H9 (cell line): ENCODE measurements around the gene RNLS. TPM values are rescaled to one million over a fixed set of nuclear protein-coding genes. Genes with fewer than 3 reads are reported as not detected.

Experiments used
- DNase-seq: peaks from one replicate; pipeline ENCODE4 v3.0.0-alpha.2; 2017
- H2AFZ ChIP-seq: one replicate; pipeline ENCODE4 v1.6.1; 2013; ENCODE audit warnings: mild to moderate bottlenecking, low read length, control low read depth, moderate library complexity
- H2AK5ac ChIP-seq: 2 replicates; pipeline ENCODE4 v1.6.1; 2013; ENCODE audit warnings: low read length, control low read depth, mixed read lengths; ENCODE audit not compliant: insufficient read length
- H2BK120ac ChIP-seq: one replicate; pipeline ENCODE4 v1.6.1; 2013; ENCODE audit warnings: low read depth, mild to moderate bottlenecking, low read length, control low read depth, inconsistent platforms; ENCODE audit not compliant: poor library complexity, severe bottlenecking
- H2BK12ac ChIP-seq: 2 replicates; pipeline ENCODE4 v1.6.1; 2013; ENCODE audit warnings: low read length, control low read depth, mixed read lengths, low read depth; ENCODE audit not compliant: insufficient read length
- H2BK15ac ChIP-seq: 2 replicates; pipeline ENCODE4 v1.6.1; 2013; ENCODE audit warnings: low read depth, low read length, control low read depth
- H2BK20ac ChIP-seq: one replicate; pipeline ENCODE4 v1.6.1; 2013; ENCODE audit warnings: low read depth, mild to moderate bottlenecking, low read length, control low read depth, inconsistent platforms; ENCODE audit not compliant: poor library complexity, severe bottlenecking
- H2BK5ac ChIP-seq: 2 replicates; pipeline ENCODE4 v1.6.1; 2013; ENCODE audit warnings: low read length, control low read depth, mixed read lengths; ENCODE audit not compliant: insufficient read length
- H3K14ac ChIP-seq: 2 replicates; pipeline ENCODE4 v1.6.1; 2013; ENCODE audit warnings: low read length, control low read depth; ENCODE audit not compliant: insufficient read depth
- H3K18ac ChIP-seq: 2 replicates; pipeline ENCODE4 v1.6.1; 2013; ENCODE audit warnings: low read depth, mild to moderate bottlenecking, mixed read lengths, low read length, control low read depth; ENCODE audit not compliant: insufficient read length
- H3K23ac ChIP-seq: 2 replicates; pipeline ENCODE4 v1.6.1; 2013; ENCODE audit warnings: low read length, control low read depth, mixed read lengths, low read depth; ENCODE audit not compliant: insufficient read length
- H3K23me2 ChIP-seq: 2 replicates; pipeline ENCODE4 v1.6.1; 2013; ENCODE audit warnings: low read depth, mild to moderate bottlenecking, mixed read lengths, low read length, control low read depth; ENCODE audit not compliant: insufficient read length, poor library complexity, severe bottlenecking
- H3K27ac ChIP-seq: 2 replicates; pipeline ENCODE4 v1.5.1; 2013; ENCODE audit warnings: low read length, control low read depth, mixed read lengths, low read depth; ENCODE audit not compliant: insufficient read length
- H3K27me3 ChIP-seq: 2 replicates; pipeline ENCODE4 v1.6.1; 2013; ENCODE audit warnings: low read length, control low read depth, inconsistent platforms; ENCODE audit not compliant: insufficient read depth
- H3K4ac ChIP-seq: 2 replicates; pipeline ENCODE4 v1.6.1; 2013; ENCODE audit warnings: low read depth, mild to moderate bottlenecking, control low read depth, inconsistent platforms, low read length, moderate library complexity
- H3K4me1 ChIP-seq: 2 replicates; pipeline ENCODE4 v1.6.1; 2013; ENCODE audit warnings: low read length, control low read depth, inconsistent platforms; ENCODE audit not compliant: insufficient read depth
- H3K4me2 ChIP-seq: 2 replicates; pipeline ENCODE4 v1.6.1; 2013; ENCODE audit warnings: low read length, control low read depth, mixed read lengths; ENCODE audit not compliant: insufficient read length, insufficient read depth
- H3K56ac ChIP-seq: 2 replicates; pipeline ENCODE4 v1.6.1; 2013; ENCODE audit warnings: low read depth, mild to moderate bottlenecking, mixed read lengths, low read length, control low read depth; ENCODE audit not compliant: insufficient read length
- H3K79me1 ChIP-seq: 2 replicates; pipeline ENCODE4 v1.6.1; 2013; ENCODE audit warnings: low read depth, mild to moderate bottlenecking, moderate library complexity, low read length, control low read depth, inconsistent platforms; ENCODE audit not compliant: insufficient read depth, poor library complexity, severe bottlenecking
- H3K79me2 ChIP-seq: 2 replicates; pipeline ENCODE4 v1.6.1; 2013; ENCODE audit warnings: low read length, control low read depth, inconsistent platforms; ENCODE audit not compliant: insufficient read depth
- H3K9ac ChIP-seq: 2 replicates; pipeline ENCODE4 v1.6.1; 2013; ENCODE audit warnings: low read length, control low read depth, mixed read lengths; ENCODE audit not compliant: insufficient read length; ENCODE audit errors: extremely low read depth
- H3K9me3 ChIP-seq: one replicate; pipeline ENCODE4 v1.6.1; 2013; ENCODE audit warnings: low read depth, low read length, inconsistent platforms; ENCODE audit not compliant: control insufficient read depth
- H3T11ph ChIP-seq: one replicate; pipeline ENCODE4 v1.6.1; 2013; ENCODE audit warnings: mild to moderate bottlenecking, low read length, control low read depth, inconsistent platforms
- H4K20me1 ChIP-seq: one replicate; pipeline ENCODE4 v1.6.1; 2013; ENCODE audit not compliant: control insufficient read depth, insufficient read length, insufficient read depth
- H4K5ac ChIP-seq: 2 replicates; pipeline ENCODE4 v1.6.1; 2013; ENCODE audit warnings: low read depth, mild to moderate bottlenecking, mixed read lengths, low read length, control low read depth; ENCODE audit not compliant: insufficient read length
- H4K8ac ChIP-seq: replicated peaks from 2 replicates; pipeline ENCODE4 v1.6.1; 2013; ENCODE audit warnings: low read length, control low read depth, mixed read lengths, low read depth; ENCODE audit not compliant: insufficient read length
- H4K91ac ChIP-seq: 2 replicates; pipeline ENCODE4 v1.6.1; 2013; ENCODE audit warnings: low read depth, mild to moderate bottlenecking, moderate library complexity, mixed read lengths, low read length, control low read depth; ENCODE audit not compliant: insufficient read length
- H3K27ac Mint-ChIP-seq, 3 experiments: 2 replicates in 2 of 3; 3 replicates in 1 of 3; pipeline ENCODE4 v1.8.0; 2020 to 2021; ENCODE audit warnings: mixed read lengths in 3 of 3, mild to moderate bottlenecking in 1 of 3, moderate library complexity in 1 of 3
- H3K27me3 Mint-ChIP-seq: 2 replicates; pipeline ENCODE4 v1.8.0; 2021; ENCODE audit warnings: low read depth, mild to moderate bottlenecking, moderate library complexity, mixed read lengths
- H3K36me3 Mint-ChIP-seq, 3 experiments: 2 replicates in 2 of 3; 3 replicates in 1 of 3; pipeline ENCODE4 v1.8.0; 2020 to 2021; ENCODE audit warnings: low read depth in 3 of 3, mixed read lengths in 3 of 3; ENCODE audit not compliant: insufficient read depth in 1 of 3
- H3K4me1 Mint-ChIP-seq, 2 experiments: 2 replicates each; pipeline ENCODE4 v1.8.0; 2020; ENCODE audit warnings: mixed read lengths in 2 of 2
- H3K4me3 Mint-ChIP-seq, 2 experiments: 2 replicates in 1 of 2; 3 replicates in 1 of 2; pipeline ENCODE4 v1.8.0; 2020 to 2021; ENCODE audit warnings: mild to moderate bottlenecking in 2 of 2, mixed read lengths in 2 of 2, moderate library complexity in 1 of 2
- H3K9me3 Mint-ChIP-seq, 2 experiments: 2 replicates in 1 of 2; 3 replicates in 1 of 2; pipeline ENCODE4 v1.8.0; 2020; ENCODE audit warnings: mild to moderate bottlenecking in 2 of 2, mixed read lengths in 2 of 2, moderate library complexity in 1 of 2
- WGBS: extraction: QIAGEN DNeasy Blood & Tissue Kit; methylation state at CpG from one replicate; pipeline ENCODE4 v1.1.7; 2013; ENCODE audit warnings: missing lambda C conversion rate, low lambda C conversion rate, mixed read lengths; ENCODE audit not compliant: insufficient read length; ENCODE audit errors: extremely low coverage; 5-methylcytosine and 5-hydroxymethylcytosine counted together
- total RNA-seq: library from RNA; stranded (reverse); gene quantifications from 2 replicates; pipeline ENCODE4 v1.2.1, GENCODE V29; 2021
- TF ChIP-seq, protein P1 (sequence below): fragments of 200-600 bp; sonication (generic); conservative IDR thresholded peaks from 3 replicates; pipeline ENCODE4 v1.8.0; 2021; ENCODE audit warnings: antibody characterized with exemption, mild to moderate bottlenecking

The RNLS gene
- total RNA-seq, 1 experiment from 2014 or later: 7.5 TPM

DNA sequence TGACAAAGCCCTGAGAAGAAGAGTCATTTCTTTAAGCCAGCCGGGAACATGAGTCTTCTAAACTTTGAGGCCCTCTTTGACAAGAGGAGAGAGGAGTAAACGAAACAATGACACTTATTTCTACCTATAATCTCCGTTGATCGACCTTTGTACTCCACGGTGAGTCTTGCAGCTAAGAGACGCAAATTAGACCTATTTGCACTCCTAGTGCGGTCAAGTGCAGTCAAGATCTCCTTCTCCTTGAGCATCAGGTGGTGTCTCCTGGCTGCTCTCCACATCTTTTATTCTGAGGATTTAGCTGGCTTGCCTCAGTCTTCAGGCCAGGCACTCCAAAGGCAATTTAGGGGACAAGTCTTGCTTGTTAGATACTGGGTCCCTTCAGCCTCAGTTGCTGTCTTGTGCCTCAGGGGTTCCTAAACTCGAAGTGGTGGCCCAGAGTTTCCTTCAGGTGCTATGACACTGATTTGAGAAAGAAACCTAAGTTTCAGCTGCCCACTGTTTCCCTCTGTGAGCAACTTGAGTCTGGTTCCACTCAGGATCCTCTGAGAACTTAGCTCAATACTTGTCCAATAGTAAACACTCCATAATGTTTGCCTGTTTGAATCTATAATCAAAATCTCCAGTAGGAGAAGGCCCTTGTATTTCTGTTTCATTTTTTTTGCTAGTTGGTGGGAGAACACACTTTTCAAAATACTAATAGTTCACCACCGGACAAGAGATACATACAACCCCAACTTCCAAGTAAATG is 312.9 kb downstream of the RNLS start:
- Histone ChIP-seq H2AFZ (no peak overlapping the region), H4K91ac (no peak overlapping the region), H3K23ac (no peak overlapping the region), H2BK20ac (no peak overlapping the region), H3T11ph (no peak overlapping the region), H3K18ac (no peak overlapping the region), H3K79me1 (no peaks in the 10 kb centered on the region), H2AK5ac (no peak overlapping the region), H3K27me3 (no peaks in the 10 kb centered on the region), H4K5ac (no peak overlapping the region), H2BK5ac (no peak overlapping the region), H4K8ac (no peak overlapping the region), H3K23me2 (no peaks in the 10 kb centered on the region), H3K27ac (no peak overlapping the region), H3K14ac (no peak overlapping the region), H2BK15ac (no peak overlapping the region), H3K4me2 (no peak overlapping the region), H3K9ac (no peak overlapping the region), H2BK120ac (no peak overlapping the region), H3K9me3 (no peaks in the 10 kb centered on the region), H3K4me1 (no peaks in the 10 kb centered on the region; the same call in 1 of the 2 replicates), H3K56ac (no peak overlapping the region), H4K20me1 (no peaks in the 10 kb centered on the region), H2BK12ac (no peak overlapping the region), H3K4ac (no peak overlapping the region), H3K79me2 (no peaks in the 10 kb centered on the region)
- Mint-ChIP-seq H3K4me1 (no peaks in the 10 kb centered on the region), H3K27ac (no peak overlapping the region), H3K9me3 (no peaks in the 10 kb centered on the region), H3K36me3 (no peaks in the 10 kb centered on the region), H3K4me3 (no peak overlapping the region), H3K27me3 (no peaks in the 10 kb centered on the region)
- TF ChIP-seq, protein P1, sequence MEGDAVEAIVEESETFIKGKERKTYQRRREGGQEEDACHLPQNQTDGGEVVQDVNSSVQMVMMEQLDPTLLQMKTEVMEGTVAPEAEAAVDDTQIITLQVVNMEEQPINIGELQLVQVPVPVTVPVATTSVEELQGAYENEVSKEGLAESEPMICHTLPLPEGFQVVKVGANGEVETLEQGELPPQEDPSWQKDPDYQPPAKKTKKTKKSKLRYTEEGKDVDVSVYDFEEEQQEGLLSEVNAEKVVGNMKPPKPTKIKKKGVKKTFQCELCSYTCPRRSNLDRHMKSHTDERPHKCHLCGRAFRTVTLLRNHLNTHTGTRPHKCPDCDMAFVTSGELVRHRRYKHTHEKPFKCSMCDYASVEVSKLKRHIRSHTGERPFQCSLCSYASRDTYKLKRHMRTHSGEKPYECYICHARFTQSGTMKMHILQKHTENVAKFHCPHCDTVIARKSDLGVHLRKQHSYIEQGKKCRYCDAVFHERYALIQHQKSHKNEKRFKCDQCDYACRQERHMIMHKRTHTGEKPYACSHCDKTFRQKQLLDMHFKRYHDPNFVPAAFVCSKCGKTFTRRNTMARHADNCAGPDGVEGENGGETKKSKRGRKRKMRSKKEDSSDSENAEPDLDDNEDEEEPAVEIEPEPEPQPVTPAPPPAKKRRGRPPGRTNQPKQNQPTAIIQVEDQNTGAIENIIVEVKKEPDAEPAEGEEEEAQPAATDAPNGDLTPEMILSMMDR: no peak
- WGBS: no CpG with 5 or more reads among the region's 9 CpGs
- no peak for DNase-seq
